IPS-NIHi11 (cell line): Measurements from ENCODE around the gene IDUA.
A peak's percentile ranks its signal among the peaks of the same experiment; 100 is the strongest.
"Not testable (repeated sequence)": the region's sequence is repeated elsewhere in the genome, so short reads cannot be mapped to it uniquely, and the experiment has no call there.

Experiments
- DNase-seq: peaks from one replicate; pipeline ENCODE4 v3.0.0; 2012; ENCODE audit warnings: mixed read lengths, low spot score

IDUA gene

GRCh38 chr4:987624-988513 lies 1.0 kb downstream of the IDUA start:
- DNase-seq, result no peak

- no peak for DNase-seq
Observed at GRCh38 chr4:988726-989721, 2.2 kb downstream of the IDUA start.

GRCh38 chr4:989722-990471 lies 3.1 kb downstream of the IDUA start:
- DNase-seq, result no peak

- no peak for DNase-seq
Observed at GRCh38 chr4:990746-991367, 4.0 kb downstream of the IDUA start.

- DNase-seq, result no peak
Observed at GRCh38 chr4:991451-992296, 4.8 kb downstream of the IDUA start.

- DNase-seq, result no peak
Observed at GRCh38 chr4:992297-993110, 5.7 kb downstream of the IDUA start.

GRCh38 chr4:993111-994029 lies 6.5 kb downstream of the IDUA start, which contains the start of gene SLC26A1:
SLC26A1 (minus strand) TSS chr4:993404; CDS start chr4:991703, 1,701 bp downstream.
- DNase-seq, result no peak

GRCh38 chr4:995311-996026 lies 8.6 kb downstream of the IDUA start:
- DNase-seq, result no peak

- no peak for DNase-seq
Observed at GRCh38 chr4:996030-996996, 9.5 kb downstream of the IDUA start.

GRCh38 chr4:996997-997374 lies 10.1 kb downstream of the IDUA start:
- DNase-seq, result no peak

GRCh38 chr4:997375-998071 lies 10.7 kb downstream of the IDUA start:
- DNase-seq, result peak; percentile 75

- no peak for DNase-seq
Observed at GRCh38 chr4:998096-998691, 11.3 kb downstream of the IDUA start.

- DNase-seq, result not testable (repeated sequence)
Observed at GRCh38 chr4:999240-999863, 12.5 kb downstream of the IDUA start.

- no peak for DNase-seq
Observed at GRCh38 chr4:999882-1000425, 13.1 kb downstream of the IDUA start.
